HepG2 (cell line): ENCODE results near the gene PTH. TPM values are rescaled to one million over a fixed set of nuclear protein-coding genes. Genes with fewer than 3 reads are reported as not detected.
A peak's percentile ranks its signal among the peaks of the same experiment; 100 is the strongest.

Source experiments
- ATAC-seq: fragments of 200-7000 bp; cut with Tn5 transposase; 3 replicates; pipeline ENCODE4 v1.9.1; 2020; ENCODE audit warnings: mild to moderate bottlenecking, moderate library complexity
- BruUV-seq: library from RNA; stranded (reverse); fragments of 400-500 nt; replicated peaks from 2 replicates; lab custom pipeline; 2021; lab: Mats Ljungman, UMichigan
- CTCF ChIA-PET: fragments of 300-600 bp; formaldehyde crosslinking; extraction: SDS; loops from one replicate; lab custom pipeline; 2021; ENCODE audit warnings: low total read pairs, inconsistent platforms, low intra/inter-chr PET ratio; lab: Yijun Ruan, JAX
- POLR2A ChIA-PET: fragments of 350-600 bp; sonication (Branson Sonifier 250); formaldehyde crosslinking; loops from one replicate; lab custom pipeline; 2020; ENCODE audit warnings: antibody characterized with exemption, inconsistent platforms; lab: Yijun Ruan, JAX
- DNase-seq: peaks from one replicate; pipeline ENCODE4 v3.0.0-alpha.2; 2015; ENCODE audit warnings: low spot score
- FAIRE-seq: peaks from 3 replicates; lab custom pipeline; 2011; peaks lifted over from hg19 to GRCh38; lab: Jason Lieb, UNC
- H2AFZ ChIP-seq: one replicate; pipeline ENCODE4 v1.6.1; 2011; ENCODE audit warnings: low read length, inconsistent platforms
- H3K27ac ChIP-seq: fragments of 300-600 bp; 3 replicates; pipeline ENCODE4 v1.8.0; 2011; ENCODE audit warnings: mixed run types, mild to moderate bottlenecking, mixed read lengths, low read length, inconsistent platforms; ENCODE audit not compliant: insufficient read depth; ENCODE audit errors: extremely low read length
- H3K27me3 ChIP-seq, 2 experiments: fragments of 200-600 bp in 1 of 2; 2 replicates in 1 of 2; 3 replicates in 1 of 2; pipeline versions ENCODE4 v1.6.0 to v1.8.0; 2011; ENCODE audit warnings: low read length in 2 of 2, mild to moderate bottlenecking in 2 of 2, moderate library complexity in 2 of 2, inconsistent platforms in 1 of 2; ENCODE audit not compliant: insufficient read depth in 2 of 2, control insufficient read depth in 1 of 2
- H3K36me3 ChIP-seq, 2 experiments: fragments of 200-600 bp in 1 of 2; replicated peaks in 1 of 2; 2 replicates in 1 of 2; 3 replicates in 1 of 2; pipeline versions ENCODE4 v1.5.1 to v1.8.0; 2011; ENCODE audit warnings: low read length in 2 of 2, inconsistent platforms in 1 of 2; ENCODE audit not compliant: insufficient read depth in 2 of 2, control insufficient read depth in 1 of 2
- H3K4me1 ChIP-seq: 2 replicates; pipeline ENCODE4 v1.5.1; 2012; ENCODE audit warnings: low read length, inconsistent platforms; ENCODE audit not compliant: insufficient read depth
- H3K4me2 ChIP-seq: 2 replicates; pipeline ENCODE4 v1.6.0; 2011; ENCODE audit warnings: low read depth, low read length, inconsistent platforms
- H3K4me3 ChIP-seq, 3 experiments: fragments of 200-600 bp in 1 of 3; sonication (generic), shearing (Covaris generic) in 1 of 3; replicated peaks in 1 of 3; 2 replicates each; pipeline ENCODE4 v1.5.1; 2011 to 2016; ENCODE audit warnings: low read length in 3 of 3, inconsistent platforms in 2 of 3, low read depth in 2 of 3, mild to moderate bottlenecking in 2 of 3, control low read depth in 1 of 3, mixed read lengths in 1 of 3; ENCODE audit not compliant: insufficient read depth in 1 of 3
- H3K79me2 ChIP-seq: one replicate; pipeline ENCODE4 v1.6.1; 2011; ENCODE audit warnings: low read length, inconsistent platforms; ENCODE audit not compliant: insufficient read depth
- H3K9ac ChIP-seq: 2 replicates; pipeline ENCODE4 v1.6.0; 2011; ENCODE audit warnings: mild to moderate bottlenecking, low read depth, low read length, inconsistent platforms; ENCODE audit not compliant: insufficient read depth
- H3K9me3 ChIP-seq: 2 replicates; pipeline ENCODE4 v1.5.1; 2012; ENCODE audit warnings: mild to moderate bottlenecking, low read length
- H4K20me1 ChIP-seq: 2 replicates; pipeline ENCODE4 v1.6.0; 2011; ENCODE audit warnings: inconsistent platforms, mild to moderate bottlenecking, low read length, moderate library complexity; ENCODE audit not compliant: insufficient read depth
- GFI1 ChIP-seq: sonication (generic); formaldehyde crosslinking; IDR thresholded peaks from 2 replicates; pipeline ENCODE4 v1.5.0; 2020; ENCODE audit warnings: missing genetic modification reagents, mild to moderate bottlenecking, borderline replicate concordance
- HIVEP1 ChIP-seq: sonication (generic); formaldehyde crosslinking; IDR thresholded peaks from 2 replicates; pipeline ENCODE4 v1.4.0; 2020; ENCODE audit warnings: mild to moderate bottlenecking, missing genetic modification reagents
- IKZF1 ChIP-seq: fragments of 450-650 bp; IDR thresholded peaks from 2 replicates; pipeline ENCODE4 v1.7.1; 2016
- MATR3 ChIP-seq: sonication (generic); formaldehyde crosslinking; IDR thresholded peaks from 2 replicates; pipeline ENCODE4 v1.4.0; 2020; ENCODE audit warnings: missing genetic modification reagents
- PAF1 ChIP-seq: IDR thresholded peaks from 2 replicates; pipeline ENCODE4 v1.6.1; 2016; ENCODE audit warnings: missing genetic modification reagents, missing compliant biosample characterization
- ZFP37 ChIP-seq: sonication (generic); formaldehyde crosslinking; IDR thresholded peaks from 2 replicates; pipeline ENCODE4 v1.4.0; 2020; ENCODE audit warnings: missing genetic modification reagents, borderline replicate concordance
- ZNF142 ChIP-seq: sonication (generic); formaldehyde crosslinking; IDR thresholded peaks from 2 replicates; pipeline ENCODE4 v1.4.0; 2020; ENCODE audit warnings: missing genetic modification reagents
- ZNF432 ChIP-seq: sonication (generic); formaldehyde crosslinking; IDR thresholded peaks from 2 replicates; pipeline ENCODE4 v1.5.0; 2020; ENCODE audit warnings: missing genetic modification reagents, mild to moderate bottlenecking, borderline replicate concordance
- ZNF564 ChIP-seq: sonication (generic); formaldehyde crosslinking; IDR thresholded peaks from 2 replicates; pipeline ENCODE4 v1.8.1; 2023; ENCODE audit warnings: mild to moderate bottlenecking, missing genetic modification reagents
- WGBS: methylation state at CpG from one replicate; pipeline ENCODE4 v1.1.6; 2017; ENCODE audit warnings: low lambda C conversion rate; 5-methylcytosine and 5-hydroxymethylcytosine counted together
- in situ Hi-C: cut with HindIII; loops from 2 replicates; pipeline ENCODE4 v1.10.0; 2017; ENCODE audit warnings: low pct_unique_long_range_greater_than_20kb; ENCODE audit not compliant: extremely low pct_ligation_motif_present
- intact Hi-C: fragments of 100-400 bp; cut with micrococcal nuclease; formaldehyde crosslinking; loops from one replicate; pipeline ENCODE4 v1.10.0; 2022; ENCODE audit not compliant: unreplicated experiment
- polyA plus RNA-seq, 8 experiments: library from polyadenylated mRNA; depleted of rRNA in 3 of 8; stranded (reverse) in 7 of 8; unstranded in 1 of 8; fragments of >200 nt; fragmentation: Illumina TruSeq in 4 of 8; extraction: Trizol in 4 of 8; gene quantifications; 2 replicates each; pipeline versions ENCODE4 v1.2.1 to v1.2.3, GENCODE V29; 2011 to 2016; ENCODE audit warnings: low read depth in 4 of 8, missing spikeins in 1 of 8, mixed read lengths in 1 of 8; ENCODE audit not compliant: insufficient read depth in 1 of 8
- total RNA-seq, 5 experiments: library from RNA; depleted of rRNA; stranded (reverse); fragments of >200 nt; fragmentation: Illumina TruSeq; extraction: Trizol; gene quantifications; 2 replicates each; pipeline ENCODE4 v1.2.3, GENCODE V29; 2016; ENCODE audit warnings: low read depth in 1 of 5
- TF ChIP-seq, protein P1 (sequence below): sonication (generic); formaldehyde crosslinking; IDR thresholded peaks from 2 replicates; pipeline ENCODE4 v1.4.0; 2020; ENCODE audit warnings: missing genetic modification reagents
- TF ChIP-seq, protein P2 (sequence below): sonication (generic); formaldehyde crosslinking; IDR thresholded peaks from 2 replicates; pipeline ENCODE4 v1.5.1; 2020; ENCODE audit warnings: mild to moderate bottlenecking, missing genetic modification reagents

Gene PTH
- total and polyA plus RNA-seq, 2 of the 13 experiments (the other 11 are each of a cell fraction or from before 2014, with no cell fraction given), result not detected

DNA sequence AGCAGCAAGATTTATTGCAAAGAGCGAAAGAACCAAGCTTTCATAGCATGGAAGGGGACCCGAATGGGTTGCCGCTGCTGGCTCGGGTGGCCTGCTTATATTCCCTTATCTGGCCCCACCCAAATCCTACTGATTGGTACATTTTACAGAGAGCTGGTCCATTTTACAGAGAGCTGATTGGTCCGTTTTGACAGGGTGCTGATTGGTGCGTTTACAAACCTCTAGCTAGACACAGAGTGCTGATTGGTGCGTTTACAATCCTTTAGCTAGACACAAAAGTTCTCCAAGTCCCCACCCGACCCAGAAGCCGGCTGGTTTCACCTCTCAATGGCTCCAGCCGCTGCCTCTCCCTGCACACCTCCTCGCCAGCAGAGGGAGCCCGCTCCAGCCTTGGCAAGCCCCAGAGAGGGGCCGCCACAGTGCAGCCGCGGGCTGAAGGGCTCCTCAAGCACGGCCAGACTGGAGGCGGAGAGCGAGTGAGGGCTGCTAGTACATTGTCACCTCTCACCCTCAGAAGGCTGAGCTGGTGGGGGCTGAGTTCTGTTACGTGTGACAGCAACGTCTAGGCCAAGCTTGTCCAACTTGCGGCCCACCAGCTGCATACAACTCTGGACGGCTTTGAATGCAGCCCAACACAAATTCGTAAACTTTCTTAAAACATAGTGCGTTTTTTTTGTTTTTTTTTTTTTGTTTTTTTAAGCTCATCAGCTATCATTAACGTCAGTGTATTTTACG, 8.7 kb downstream of the PTH start:
- peaks cover 10% of the 10 kb centered on the region; the same call in 1 of the 2 replicates for H3K4me1 ChIP-seq
- DNase-seq (peak; percentile 73), ATAC-seq (peak; percentile 100), FAIRE-seq (no peak)
- H4K20me1 ChIP-seq, result no peaks in the 10 kb centered on the region
- intact Hi-C loops (loop anchor here (1.0 kb wide), 3 partner anchors 24 to 762 kb away; partner anchors contain the start of gene BTBD10), in situ Hi-C loops (no loop called here)
- H3K36me3 ChIP-seq, result no peaks in the 10 kb centered on the region
- CTCF ChIA-PET, result interaction anchor here (1.9 kb wide), 1 partner anchor 762 kb away, joined by 8 read pairs; no protein-coding TSS in a partner anchor
- peak overlapping the region; percentile 72 for H2AFZ ChIP-seq
- BruUV-seq, result no TSS peak
- H3K27me3 ChIP-seq, result no peaks in the 10 kb centered on the region; a peak in 2 of 5 replicates
- peak overlapping the region; percentile 41 for H3K9ac ChIP-seq
- H3K9me3 ChIP-seq, result no peaks in the 10 kb centered on the region
- peak overlapping the region; percentile 91 for H3K4me2 ChIP-seq
- POLR2A ChIA-PET, result interaction anchor here (1.0 to 2.3 kb wide), 2 partner anchors 21 to 24 kb away, joined by 3 to 12 read pairs; partner anchors contain the start of gene BTBD10
- peak overlapping the region; percentile 27 to 79 (median 69); a peak in 5 of 6 replicates for H3K4me3 ChIP-seq
- 10% methylated on average over 18 of the region's 26 CpGs for WGBS
- no peaks in the 10 kb centered on the region for H3K79me2 ChIP-seq
- no peak overlapping the region for H3K27ac ChIP-seq
- TF ChIP-seq ZNF432, result no peak
- TF ChIP-seq MATR3 (CRISPR knock-in tag), result no peak
- TF ChIP-seq ZNF564 (CRISPR knock-in tag), result 0 out of 2 replicates have a peak, but pooled peaks have one; percentile 27
- TF ChIP-seq, protein P1, sequence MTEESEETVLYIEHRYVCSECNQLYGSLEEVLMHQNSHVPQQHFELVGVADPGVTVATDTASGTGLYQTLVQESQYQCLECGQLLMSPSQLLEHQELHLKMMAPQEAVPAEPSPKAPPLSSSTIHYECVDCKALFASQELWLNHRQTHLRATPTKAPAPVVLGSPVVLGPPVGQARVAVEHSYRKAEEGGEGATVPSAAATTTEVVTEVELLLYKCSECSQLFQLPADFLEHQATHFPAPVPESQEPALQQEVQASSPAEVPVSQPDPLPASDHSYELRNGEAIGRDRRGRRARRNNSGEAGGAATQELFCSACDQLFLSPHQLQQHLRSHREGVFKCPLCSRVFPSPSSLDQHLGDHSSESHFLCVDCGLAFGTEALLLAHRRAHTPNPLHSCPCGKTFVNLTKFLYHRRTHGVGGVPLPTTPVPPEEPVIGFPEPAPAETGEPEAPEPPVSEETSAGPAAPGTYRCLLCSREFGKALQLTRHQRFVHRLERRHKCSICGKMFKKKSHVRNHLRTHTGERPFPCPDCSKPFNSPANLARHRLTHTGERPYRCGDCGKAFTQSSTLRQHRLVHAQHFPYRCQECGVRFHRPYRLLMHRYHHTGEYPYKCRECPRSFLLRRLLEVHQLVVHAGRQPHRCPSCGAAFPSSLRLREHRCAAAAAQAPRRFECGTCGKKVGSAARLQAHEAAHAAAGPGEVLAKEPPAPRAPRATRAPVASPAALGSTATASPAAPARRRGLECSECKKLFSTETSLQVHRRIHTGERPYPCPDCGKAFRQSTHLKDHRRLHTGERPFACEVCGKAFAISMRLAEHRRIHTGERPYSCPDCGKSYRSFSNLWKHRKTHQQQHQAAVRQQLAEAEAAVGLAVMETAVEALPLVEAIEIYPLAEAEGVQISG, result peak; percentile 99
- TF ChIP-seq HIVEP1 (CRISPR knock-in tag), result 0 out of 2 replicates have a peak, but pooled peaks have one; percentile 28
- TF ChIP-seq ZNF142 (CRISPR knock-in tag), result 0 out of 2 replicates have a peak, but pooled peaks have one; percentile 33
- no peak for TF ChIP-seq ZFP37 (CRISPR knock-in tag)
- no peak for TF ChIP-seq GFI1 (CRISPR knock-in tag)
- TF ChIP-seq PAF1 (CRISPR knock-in tag), result no peak
- no peak for TF ChIP-seq IKZF1
- TF ChIP-seq, protein P2, sequence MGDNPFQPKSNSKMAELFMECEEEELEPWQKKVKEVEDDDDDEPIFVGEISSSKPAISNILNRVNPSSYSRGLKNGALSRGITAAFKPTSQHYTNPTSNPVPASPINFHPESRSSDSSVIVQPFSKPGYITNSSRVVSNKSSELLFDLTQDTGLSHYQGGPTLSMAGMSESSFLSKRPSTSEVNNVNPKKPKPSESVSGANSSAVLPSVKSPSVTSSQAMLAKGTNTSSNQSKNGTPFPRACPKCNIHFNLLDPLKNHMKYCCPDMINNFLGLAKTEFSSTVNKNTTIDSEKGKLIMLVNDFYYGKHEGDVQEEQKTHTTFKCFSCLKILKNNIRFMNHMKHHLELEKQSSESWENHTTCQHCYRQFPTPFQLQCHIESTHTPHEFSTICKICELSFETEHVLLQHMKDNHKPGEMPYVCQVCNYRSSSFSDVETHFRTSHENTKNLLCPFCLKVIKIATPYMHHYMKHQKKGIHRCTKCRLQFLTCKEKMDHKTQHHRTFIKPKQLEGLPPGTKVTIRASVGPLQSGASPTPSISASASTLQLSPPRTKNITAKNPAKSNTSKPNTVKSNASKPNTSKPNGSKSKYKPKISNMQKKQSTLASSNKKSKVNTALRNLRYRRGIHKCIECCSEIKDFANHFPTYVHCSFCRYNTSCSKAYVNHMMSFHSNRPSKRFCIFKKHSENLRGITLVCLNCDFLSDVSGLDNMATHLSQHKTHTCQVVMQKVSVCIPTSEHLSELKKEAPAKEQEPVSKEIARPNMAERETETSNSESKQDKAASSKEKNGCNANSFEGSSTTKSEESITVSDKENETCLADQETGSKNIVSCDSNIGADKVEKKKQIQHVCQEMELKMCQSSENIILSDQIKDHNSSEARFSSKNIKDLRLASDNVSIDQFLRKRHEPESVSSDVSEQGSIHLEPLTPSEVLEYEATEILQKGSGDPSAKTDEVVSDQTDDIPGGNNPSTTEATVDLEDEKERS (CRISPR knock-in tag), result peak; percentile 88; the same call in 1 of the 2 replicates
